IMR-90 (cell line): ENCODE data around the gene MTF2. TPM values are rescaled to one million over a fixed set of nuclear protein-coding genes. Genes with fewer than 3 reads are reported as not detected.

Source experiments
- ATAC-seq: fragments of 200-7000 bp; cut with Tn5 transposase; 2 replicates; pipeline ENCODE4 v1.9.1; 2020; ENCODE audit warnings: low read depth, mild to moderate bottlenecking, moderate library complexity
- BruUV-seq: library from RNA; stranded (reverse); fragments of 400-500 nt; replicated peaks from 2 replicates; lab custom pipeline; 2021; lab: Mats Ljungman, UMichigan
- CTCF ChIA-PET: fragments of 300-600 bp; formaldehyde crosslinking; extraction: SDS; loops from one replicate; lab custom pipeline; 2021; ENCODE audit warnings: antibody characterized with exemption; lab: Yijun Ruan, JAX
- POLR2A ChIA-PET: fragments of 300-600 bp; sonication (Branson Sonifier 250); formaldehyde crosslinking; loops from one replicate; lab custom pipeline; 2022; ENCODE audit warnings: antibody characterized with exemption; ENCODE audit not compliant: unreplicated experiment; lab: Charles Lee
- DNase-seq: peaks from one replicate; pipeline ENCODE4 v3.0.0; 2013
- H2AFZ ChIP-seq: replicated peaks from 2 replicates; pipeline ENCODE3; 2013; ENCODE audit warnings: low read length, mild to moderate bottlenecking; ENCODE audit not compliant: poor library complexity
- H2AK5ac ChIP-seq: 2 replicates; pipeline ENCODE4 v1.6.1; 2013; ENCODE audit warnings: low read depth, low read length, inconsistent platforms
- H2AK9ac ChIP-seq: replicated peaks from 2 replicates; pipeline ENCODE3; 2013; ENCODE audit warnings: mild to moderate bottlenecking, low read depth, low read length, moderate library complexity; ENCODE audit not compliant: poor library complexity
- H2BK120ac ChIP-seq: 2 replicates; pipeline ENCODE4 v1.6.1; 2013; ENCODE audit warnings: low read depth, low read length, inconsistent platforms
- H2BK15ac ChIP-seq: 3 replicates; pipeline ENCODE4 v1.6.1; 2013; ENCODE audit warnings: low read depth, low read length, inconsistent platforms
- H2BK20ac ChIP-seq: 2 replicates; pipeline ENCODE4 v1.6.1; 2013; ENCODE audit warnings: low read depth, mild to moderate bottlenecking, inconsistent platforms, low read length, moderate library complexity
- H2BK5ac ChIP-seq: 2 replicates; pipeline ENCODE4 v1.6.1; 2013; ENCODE audit warnings: mild to moderate bottlenecking, low read depth, low read length, inconsistent platforms; ENCODE audit not compliant: poor library complexity, severe bottlenecking
- H3K14ac ChIP-seq: replicated peaks from 2 replicates; pipeline ENCODE4 v1.6.1; 2013; ENCODE audit warnings: low read depth, low read length, inconsistent platforms
- H3K18ac ChIP-seq: 2 replicates; pipeline ENCODE4 v1.6.1; 2013; ENCODE audit warnings: low read depth, low read length, control low read depth
- H3K23ac ChIP-seq: 2 replicates; pipeline ENCODE4 v1.6.1; 2013; ENCODE audit warnings: low read depth, low read length, inconsistent platforms
- H3K27ac ChIP-seq: 2 replicates; pipeline ENCODE4 v1.5.1; 2013; ENCODE audit warnings: mild to moderate bottlenecking, control low read depth, low read length; ENCODE audit not compliant: insufficient read depth
- H3K27me3 ChIP-seq: 2 replicates; pipeline ENCODE4 v1.6.1; 2013; ENCODE audit warnings: low read length; ENCODE audit not compliant: control insufficient read depth, insufficient read depth
- H3K36me3 ChIP-seq: 2 replicates; pipeline ENCODE4 v1.6.1; 2013; ENCODE audit warnings: low read length, mixed read lengths; ENCODE audit not compliant: control insufficient read depth, insufficient read depth
- H3K4ac ChIP-seq: 2 replicates; pipeline ENCODE4 v1.6.1; 2013; ENCODE audit warnings: low read depth, low read length, inconsistent platforms
- H3K4me1 ChIP-seq: 2 replicates; pipeline ENCODE4 v1.6.1; 2013; ENCODE audit warnings: low read length, mixed read lengths; ENCODE audit not compliant: control insufficient read depth, insufficient read depth
- H3K4me2 ChIP-seq: 2 replicates; pipeline ENCODE4 v1.6.1; 2013; ENCODE audit warnings: low read depth, mild to moderate bottlenecking, control low read depth, low read length, moderate library complexity
- H3K4me3 ChIP-seq: 2 replicates; pipeline ENCODE4 v1.5.1; 2013; ENCODE audit warnings: low read depth, mild to moderate bottlenecking, control low read depth, low read length, moderate library complexity; ENCODE audit not compliant: insufficient read depth
- H3K56ac ChIP-seq: 2 replicates; pipeline ENCODE4 v1.6.1; 2013; ENCODE audit warnings: low read length, inconsistent platforms; ENCODE audit not compliant: insufficient read depth; ENCODE audit errors: extremely low read depth
- H3K79me1 ChIP-seq, 2 experiments: 2 replicates each; pipeline ENCODE4 v1.6.1; 2013; ENCODE audit warnings: low read length in 2 of 2, inconsistent platforms in 1 of 2, low read depth in 1 of 2
- H3K9ac ChIP-seq: 2 replicates; pipeline ENCODE4 v1.6.1; 2013; ENCODE audit warnings: low read depth, low read length, control low read depth
- H3K9me1 ChIP-seq: 2 replicates; pipeline ENCODE4 v1.6.1; 2013; ENCODE audit warnings: low read length, inconsistent platforms; ENCODE audit not compliant: insufficient read depth
- H3K9me3 ChIP-seq: 2 replicates; pipeline ENCODE4 v1.6.1; 2013; ENCODE audit warnings: low read length; ENCODE audit not compliant: control insufficient read depth, insufficient read depth
- H4K20me1 ChIP-seq: 2 replicates; pipeline ENCODE4 v1.6.1; 2013; ENCODE audit warnings: low read length, inconsistent platforms; ENCODE audit not compliant: insufficient read depth
- H4K5ac ChIP-seq: 2 replicates; pipeline ENCODE4 v1.6.1; 2013; ENCODE audit warnings: mild to moderate bottlenecking, low read depth, low read length, control low read depth
- H4K8ac ChIP-seq, 2 experiments: 2 replicates each; pipeline ENCODE4 v1.6.1; 2013; ENCODE audit warnings: low read depth in 2 of 2, low read length in 2 of 2, control low read depth in 1 of 2, inconsistent platforms in 1 of 2
- H4K91ac ChIP-seq: 2 replicates; pipeline ENCODE4 v1.6.1; 2013; ENCODE audit warnings: low read depth, low read length, inconsistent platforms; ENCODE audit not compliant: insufficient read depth
- CEBPB ChIP-seq: IDR thresholded peaks from 2 replicates; pipeline ENCODE4 v1.6.1; 2012; ENCODE audit warnings: low read depth, low read length, improper control_type of control experiment
- CHD1 ChIP-seq: IDR thresholded peaks from 2 replicates; pipeline ENCODE4 v1.6.1; 2012; ENCODE audit warnings: low read depth, low read length, improper control_type of control experiment
- FOS ChIP-seq: fragments of 150-350 bp; IDR thresholded peaks from 2 replicates; pipeline ENCODE4 v1.6.1; 2016; ENCODE audit warnings: low read depth, low read length
- MAFK ChIP-seq: IDR thresholded peaks from 2 replicates; pipeline ENCODE4 v1.6.1; 2012; ENCODE audit warnings: low read depth, low read length, improper control_type of control experiment
- MAZ ChIP-seq: IDR thresholded peaks from 2 replicates; pipeline ENCODE4 v1.6.1; 2012; ENCODE audit warnings: low read depth, mild to moderate bottlenecking, low read length, improper control_type of control experiment, moderate library complexity, borderline replicate concordance
- MXI1 ChIP-seq: IDR thresholded peaks from 2 replicates; pipeline ENCODE4 v1.6.1; 2012; ENCODE audit warnings: low read depth, mild to moderate bottlenecking, low read length, moderate library complexity, borderline replicate concordance
- POLR2A ChIP-seq: IDR thresholded peaks from 2 replicates; pipeline ENCODE4 v1.6.1; 2012; ENCODE audit warnings: mild to moderate bottlenecking, low read depth, low read length
- RCOR1 ChIP-seq: IDR thresholded peaks from 2 replicates; pipeline ENCODE4 v1.6.1; 2012; ENCODE audit warnings: mild to moderate bottlenecking, low read length, improper control_type of control experiment; ENCODE audit not compliant: insufficient replicate concordance
- RFX5 ChIP-seq: IDR thresholded peaks from 2 replicates; pipeline ENCODE4 v1.8.0; 2012; ENCODE audit warnings: low read depth, mild to moderate bottlenecking, low read length, moderate library complexity
- SMC3 ChIP-seq: fragments of 150-350 bp; IDR thresholded peaks from 2 replicates; pipeline ENCODE4 v1.6.1; 2016; ENCODE audit warnings: low read depth, mild to moderate bottlenecking, antibody characterized with exemption, low read length, moderate library complexity
- dilution Hi-C: fragments of 300-500 bp; cut with HindIII; formaldehyde crosslinking; loops from one replicate; pipeline ENCODE4 v1.14.3; 2018; ENCODE audit warnings: low sequenced_read_pairs; ENCODE audit not compliant: unreplicated experiment
- in situ Hi-C: fragments of 300-500 bp; cut with MboI; formaldehyde crosslinking; loops from 3 replicates; pipeline ENCODE4 v1.14.3; 2019; ENCODE audit warnings: low sequenced_read_pairs, inconsistent platforms, mixed read lengths
- intact Hi-C: fragments of 100-400 bp; cut with micrococcal nuclease; formaldehyde crosslinking; loops from 2 replicates; pipeline ENCODE4 v1.10.0; 2022
- polyA plus RNA-seq, 3 experiments: library from polyadenylated mRNA; depleted of rRNA; stranded (reverse); fragments of >200 nt; gene quantifications; 2 replicates each; pipeline ENCODE4 v1.2.3, GENCODE V29; 2012; ENCODE audit warnings: low replicate concordance in 1 of 3
- total RNA-seq: library from RNA; depleted of rRNA; stranded (reverse); fragments of >200 nt; gene quantifications from 2 replicates; pipeline ENCODE4 v1.2.3, GENCODE V29; 2012
- TF ChIP-seq, protein P1 (sequence below): conservative IDR thresholded peaks from 2 replicates; pipeline ENCODE4 v1.5.1; 2012; ENCODE audit warnings: mild to moderate bottlenecking, low read depth, low read length, improper control_type of control experiment
- TF ChIP-seq, protein P2 (sequence below): fragments of 150-350 bp; IDR thresholded peaks from 2 replicates; pipeline ENCODE4 v1.6.1; 2016; ENCODE audit warnings: low read depth, mild to moderate bottlenecking, low read length, moderate library complexity, borderline replicate concordance

Gene MTF2
- total and polyA plus RNA-seq, 2 of the 4 experiments (the other 2 are of a cell fraction) = 10.6 to 39.8 TPM

DNA sequence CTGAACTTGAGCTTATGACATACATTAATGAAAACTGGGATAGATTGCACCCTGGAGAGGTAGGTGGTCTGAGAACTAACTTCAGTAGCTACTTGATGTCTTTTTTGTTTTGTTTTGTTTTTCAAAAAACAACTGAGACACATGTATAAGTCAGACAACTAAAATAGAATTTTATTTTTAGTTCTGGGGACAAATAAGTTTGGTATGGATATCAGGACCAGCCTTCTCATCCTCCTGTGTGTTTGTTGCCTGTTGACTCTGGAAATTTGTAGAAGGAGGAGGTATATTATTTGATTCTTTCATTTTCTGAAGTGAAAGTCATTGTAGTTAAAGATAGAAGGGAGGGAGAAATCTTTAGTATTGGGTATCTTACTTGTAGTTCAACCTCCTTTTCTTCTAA, 41.5 kb downstream of the MTF2 start:
- BruUV-seq = no TSS peak
- H2BK15ac ChIP-seq = no peak overlapping the region
- no peak overlapping the region for H4K91ac ChIP-seq
- H2AFZ ChIP-seq = no peak overlapping the region
- no peak overlapping the region for H3K56ac ChIP-seq
- H2BK20ac ChIP-seq = no peak overlapping the region
- H3K14ac ChIP-seq = no peak overlapping the region
- CTCF ChIA-PET = interaction anchor here (0.6 kb wide), 1 partner anchor 315 kb away, joined by 6 read pairs; no protein-coding TSS in a partner anchor
- no peaks in the 10 kb centered on the region for H3K9me3 ChIP-seq
- H3K9me1 ChIP-seq = peaks cover 2% of the 10 kb centered on the region; the same call in 1 of the 2 replicates
- H3K23ac ChIP-seq = no peak overlapping the region
- peaks cover 10 to 12% of the 10 kb centered on the region in 2 experiments; a peak in 3 of 4 replicates for H3K79me1 ChIP-seq
- H3K27me3 ChIP-seq = no peaks in the 10 kb centered on the region
- no peak overlapping the region for H3K4ac ChIP-seq
- no peak overlapping the region for H2BK120ac ChIP-seq
- ATAC-seq (no peak), DNase-seq (no peak)
- peaks cover 19% of the 10 kb centered on the region for H3K36me3 ChIP-seq
- POLR2A ChIA-PET = interaction anchor here (0.5 kb wide), 1 partner anchor 84 kb away, joined by 8 read pairs; no protein-coding TSS in a partner anchor
- H4K8ac ChIP-seq = no peak overlapping the region
- in situ Hi-C loops (no loop called here), intact Hi-C loops (no loop called here), dilution Hi-C loops (no loop called here)
- H2AK5ac ChIP-seq = no peak overlapping the region
- H2BK5ac ChIP-seq = no peak overlapping the region
- no peak overlapping the region for H3K18ac ChIP-seq
- no peak overlapping the region for H3K4me3 ChIP-seq
- H4K5ac ChIP-seq = no peak overlapping the region
- no peaks in the 10 kb centered on the region for H4K20me1 ChIP-seq
- TF ChIP-seq, protein P1, sequence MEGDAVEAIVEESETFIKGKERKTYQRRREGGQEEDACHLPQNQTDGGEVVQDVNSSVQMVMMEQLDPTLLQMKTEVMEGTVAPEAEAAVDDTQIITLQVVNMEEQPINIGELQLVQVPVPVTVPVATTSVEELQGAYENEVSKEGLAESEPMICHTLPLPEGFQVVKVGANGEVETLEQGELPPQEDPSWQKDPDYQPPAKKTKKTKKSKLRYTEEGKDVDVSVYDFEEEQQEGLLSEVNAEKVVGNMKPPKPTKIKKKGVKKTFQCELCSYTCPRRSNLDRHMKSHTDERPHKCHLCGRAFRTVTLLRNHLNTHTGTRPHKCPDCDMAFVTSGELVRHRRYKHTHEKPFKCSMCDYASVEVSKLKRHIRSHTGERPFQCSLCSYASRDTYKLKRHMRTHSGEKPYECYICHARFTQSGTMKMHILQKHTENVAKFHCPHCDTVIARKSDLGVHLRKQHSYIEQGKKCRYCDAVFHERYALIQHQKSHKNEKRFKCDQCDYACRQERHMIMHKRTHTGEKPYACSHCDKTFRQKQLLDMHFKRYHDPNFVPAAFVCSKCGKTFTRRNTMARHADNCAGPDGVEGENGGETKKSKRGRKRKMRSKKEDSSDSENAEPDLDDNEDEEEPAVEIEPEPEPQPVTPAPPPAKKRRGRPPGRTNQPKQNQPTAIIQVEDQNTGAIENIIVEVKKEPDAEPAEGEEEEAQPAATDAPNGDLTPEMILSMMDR = no peak
- no peak for TF ChIP-seq FOS
- no peak for TF ChIP-seq CHD1
- no peak for TF ChIP-seq MAFK
- TF ChIP-seq CEBPB = no peak
- no peak for TF ChIP-seq RFX5
- no peak for TF ChIP-seq RCOR1
- no peak for TF ChIP-seq POLR2A
- TF ChIP-seq, protein P2, sequence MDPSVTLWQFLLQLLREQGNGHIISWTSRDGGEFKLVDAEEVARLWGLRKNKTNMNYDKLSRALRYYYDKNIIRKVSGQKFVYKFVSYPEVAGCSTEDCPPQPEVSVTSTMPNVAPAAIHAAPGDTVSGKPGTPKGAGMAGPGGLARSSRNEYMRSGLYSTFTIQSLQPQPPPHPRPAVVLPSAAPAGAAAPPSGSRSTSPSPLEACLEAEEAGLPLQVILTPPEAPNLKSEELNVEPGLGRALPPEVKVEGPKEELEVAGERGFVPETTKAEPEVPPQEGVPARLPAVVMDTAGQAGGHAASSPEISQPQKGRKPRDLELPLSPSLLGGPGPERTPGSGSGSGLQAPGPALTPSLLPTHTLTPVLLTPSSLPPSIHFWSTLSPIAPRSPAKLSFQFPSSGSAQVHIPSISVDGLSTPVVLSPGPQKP = no peak
- no peak for TF ChIP-seq SMC3
- no peak for TF ChIP-seq MAZ
- no peak for TF ChIP-seq MXI1
- H3K4me1 ChIP-seq = no peaks in the 10 kb centered on the region
- no peak overlapping the region for H3K4me2 ChIP-seq
- H3K27ac ChIP-seq = no peak overlapping the region
- H2AK9ac ChIP-seq = no peak overlapping the region
- no peak overlapping the region for H3K9ac ChIP-seq
